ENCODE data around the gene FJX1. TPM values are rescaled to one million over a fixed set of nuclear protein-coding genes. Genes with fewer than 3 reads are reported as not detected.

FJX1 gene
- total and polyA plus RNA-seq, 8 donors: 2.2 to 13.3 (median 3.7) TPM

- Histone ChIP-seq H3K4me3 (no peak overlapping the region), H3K36me3 (no peaks in the 10 kb centered on the region), H3K27me3 (no peaks in the 10 kb centered on the region), H3K27ac (peak overlapping the region in 2 of 4 donors; percentile 46 to 60), H3K9me3 (no peaks in the 10 kb centered on the region), H3K4me1 (peaks cover 0 to 12% (median 0%) of the 10 kb centered on the region in 3 donors)
- ATAC-seq: peak; percentile 25 to 54 (median 38)
- DNase-seq: peak in 1 of 6 donors; percentile 17
- 20 to 21% methylated on average over 8 of the region's 8 CpGs for WGBS, 2 donors
- TF ChIP-seq CTCF (IDR thresholded peaks at IDR 0.05): peak; percentile 55 to 83 (median 76)
- intact Hi-C loops (cut with DNase I): loop anchor here in 2 of 3 donors (5.0 to 10.0 kb wide), 3 partner anchors 509 to 649 kb away; no protein-coding TSS in a partner anchor
- peak; percentile 93 for FAIRE-seq
Measured at GRCh38 chr11:35615921-35616900, 2.0 kb upstream of the FJX1 start.

- DNase-seq: no peak
- ATAC-seq: no peak
- TF ChIP-seq CTCF (IDR thresholded peaks at IDR 0.05): no peak
- intact Hi-C loops (cut with DNase I): loop anchor here in 2 of 3 donors (5.0 to 10.0 kb wide), 3 partner anchors 508 to 648 kb away; no protein-coding TSS in a partner anchor
- FAIRE-seq: no peak
- peak overlapping the region in 1 of 4 donors; percentile 62 for H3K4me3 ChIP-seq
- H3K27ac ChIP-seq: peak overlapping the region in 1 of 4 donors; percentile 68
- H3K27me3 ChIP-seq: no peaks in the 10 kb centered on the region
- 76 to 77% methylated on average over 7 of the region's 7 CpGs for WGBS, 2 donors
- H3K4me1 ChIP-seq: peaks cover 0 to 12% (median 0%) of the 10 kb centered on the region in 3 donors
- H3K9me3 ChIP-seq: no peaks in the 10 kb centered on the region
- H3K36me3 ChIP-seq: no peaks in the 10 kb centered on the region
Measured at GRCh38 chr11:35617316-35617686, 959 bp upstream of the FJX1 start.

- 0 to 1% methylated on average over 37 to 91 of the region's 91 CpGs for WGBS, 2 donors
- Histone ChIP-seq H3K27ac (peak overlapping the region in 2 of 4 donors; percentile 68 to 70), H3K36me3 (no peaks in the 10 kb centered on the region), H3K4me3 (peak overlapping the region; percentile 48 to 70 (median 58)), H3K4me1 (peaks cover 0 to 12% (median 0%) of the 10 kb centered on the region in 3 donors), H3K9me3 (no peaks in the 10 kb centered on the region), H3K27me3 (no peaks in the 10 kb centered on the region)
- DNase-seq (peak; percentile 9 to 84 (median 40)), ATAC-seq (peak; percentile 39 to 65 (median 40)), FAIRE-seq (no peak)
- intact Hi-C loops (cut with DNase I): loop anchor here in 2 of 3 donors (5.0 to 10.0 kb wide), 3 partner anchors 506 to 646 kb away; no protein-coding TSS in a partner anchor
- no peak for TF ChIP-seq CTCF (IDR thresholded peaks at IDR 0.05)
Measured at GRCh38 chr11:35618497-35619115, 346 bp downstream of the FJX1 start.

- Histone ChIP-seq H3K27me3 (no peaks in the 10 kb centered on the region), H3K27ac (peak overlapping the region in 1 of 4 donors; percentile 68)
Measured at GRCh38 chr11:35619116-35619854, 1.0 kb downstream of the FJX1 start.

More at GRCh38 chr11:35619116-35619854, 1.0 kb downstream of the FJX1 start:
- no peaks in the 10 kb centered on the region for H3K36me3 ChIP-seq
- WGBS, 2 donors: 0% methylated on average over 55 to 84 of the region's 84 CpGs
- peaks cover 0 to 12% (median 0%) of the 10 kb centered on the region in 3 donors for H3K4me1 ChIP-seq
- peak; percentile 40 to 58 (median 50) for ATAC-seq
- no peak for FAIRE-seq
- peak; percentile 14 to 84 (median 46) for DNase-seq
- peak overlapping the region; percentile 48 to 70 (median 58) for H3K4me3 ChIP-seq
- intact Hi-C loops (cut with DNase I): loop anchor here in 2 of 3 donors (5.0 to 10.0 kb wide), 3 partner anchors 506 to 646 kb away; no protein-coding TSS in a partner anchor
- no peak for TF ChIP-seq CTCF (IDR thresholded peaks at IDR 0.05)
- H3K9me3 ChIP-seq: no peaks in the 10 kb centered on the region

All from pancreas (tissue), 10 donors.